Neural crest cell (in vitro differentiated cells): ENCODE measurements around the gene JUP. TPM values are rescaled to one million over a fixed set of nuclear protein-coding genes. Genes with fewer than 3 reads are reported as not detected.

Source experiments
- DNase-seq: peaks from one replicate; pipeline ENCODE4 v3.0.0; 2021; ENCODE audit warnings: low read depth, mixed read lengths, low spot score
- H3K27ac Mint-ChIP-seq: one replicate; pipeline ENCODE4 v1.8.0; 2021; ENCODE audit warnings: mild to moderate bottlenecking, mixed read lengths; ENCODE audit not compliant: unreplicated experiment
- H3K27me3 Mint-ChIP-seq: 2 replicates; pipeline ENCODE4 v1.8.0; 2021; ENCODE audit warnings: low read depth, mild to moderate bottlenecking, mixed read lengths
- H3K36me3 Mint-ChIP-seq: 2 replicates; pipeline ENCODE4 v1.8.0; 2021; ENCODE audit warnings: low read depth, mild to moderate bottlenecking, mixed read lengths
- H3K4me1 Mint-ChIP-seq: 2 replicates; pipeline ENCODE4 v1.8.0; 2021; ENCODE audit warnings: mixed read lengths
- H3K4me3 Mint-ChIP-seq: one replicate; pipeline ENCODE4 v1.8.0; 2021; ENCODE audit warnings: mild to moderate bottlenecking, mixed read lengths
- H3K9me3 Mint-ChIP-seq: 2 replicates; pipeline ENCODE4 v1.8.0; 2021; ENCODE audit warnings: mixed read lengths
- total RNA-seq: library from RNA; stranded (reverse); gene quantifications from 2 replicates; pipeline ENCODE4 v1.2.1, GENCODE V29; 2021
- TF ChIP-seq, protein P1 (sequence below): fragments of 200-600 bp; sonication (generic); conservative IDR thresholded peaks from 2 replicates; pipeline ENCODE4 v1.5.0; 2021; ENCODE audit warnings: antibody characterized with exemption, mild to moderate bottlenecking

The JUP gene
- total RNA-seq, 1 donor from 2014 or later: 23.5 TPM

DNA sequence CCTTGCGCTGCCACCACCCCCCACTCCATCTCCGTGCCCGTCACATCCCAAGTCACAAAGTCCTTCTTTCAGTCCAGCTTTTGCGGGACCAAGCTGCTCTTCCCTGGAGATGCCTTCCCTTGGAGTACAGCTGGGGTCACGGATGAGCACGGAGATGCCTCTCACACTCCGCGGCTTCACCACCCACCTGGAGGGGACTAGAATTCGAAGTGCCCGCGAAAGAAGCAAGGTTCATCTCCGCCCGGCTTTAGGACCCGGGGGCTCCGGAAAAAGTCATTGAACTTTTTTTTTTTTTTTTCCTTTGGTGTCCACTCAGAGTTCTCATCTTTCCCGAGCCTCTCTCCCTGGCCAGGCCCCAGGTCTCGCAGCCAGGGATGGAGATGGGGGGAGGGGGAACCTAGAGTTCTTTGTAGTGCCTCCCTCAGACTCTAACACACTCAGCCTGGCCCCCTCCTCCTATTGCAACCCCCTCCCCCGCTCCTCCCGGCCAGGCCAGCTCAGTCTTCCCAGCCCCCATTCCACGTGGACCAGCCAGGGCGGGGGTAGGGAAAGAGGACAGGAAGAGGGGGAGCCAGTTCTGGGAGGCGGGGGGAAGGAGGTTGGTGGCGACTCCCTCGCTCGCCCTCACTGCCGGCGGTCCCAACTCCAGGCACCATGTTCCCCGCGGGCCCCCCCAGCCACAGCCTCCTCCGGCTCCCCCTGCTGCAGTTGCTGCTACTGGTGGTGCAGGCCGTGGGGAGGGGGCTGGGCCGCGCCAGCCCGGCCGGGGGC, 26.1 kb upstream of the JUP start, which contains the start of gene FKBP10:
TSS of gene FKBP10 (plus strand) at position 624 of the 771 bp plus-strand sequence. CDS start at position 655, 31 bp downstream.
- peak; percentile 81 for DNase-seq
- Mint-ChIP-seq H3K9me3 (no peaks in the 10 kb centered on the region), H3K27ac (peak within 1 kb of the TSS; percentile 98), H3K36me3 (peaks cover 7% of the 10 kb centered on the region), H3K4me3 (peak within 1 kb of the TSS; percentile 100), H3K27me3 (no peaks in the 10 kb centered on the region), H3K4me1 (peaks cover 38% of the 10 kb centered on the region)
- TF ChIP-seq, protein P1, sequence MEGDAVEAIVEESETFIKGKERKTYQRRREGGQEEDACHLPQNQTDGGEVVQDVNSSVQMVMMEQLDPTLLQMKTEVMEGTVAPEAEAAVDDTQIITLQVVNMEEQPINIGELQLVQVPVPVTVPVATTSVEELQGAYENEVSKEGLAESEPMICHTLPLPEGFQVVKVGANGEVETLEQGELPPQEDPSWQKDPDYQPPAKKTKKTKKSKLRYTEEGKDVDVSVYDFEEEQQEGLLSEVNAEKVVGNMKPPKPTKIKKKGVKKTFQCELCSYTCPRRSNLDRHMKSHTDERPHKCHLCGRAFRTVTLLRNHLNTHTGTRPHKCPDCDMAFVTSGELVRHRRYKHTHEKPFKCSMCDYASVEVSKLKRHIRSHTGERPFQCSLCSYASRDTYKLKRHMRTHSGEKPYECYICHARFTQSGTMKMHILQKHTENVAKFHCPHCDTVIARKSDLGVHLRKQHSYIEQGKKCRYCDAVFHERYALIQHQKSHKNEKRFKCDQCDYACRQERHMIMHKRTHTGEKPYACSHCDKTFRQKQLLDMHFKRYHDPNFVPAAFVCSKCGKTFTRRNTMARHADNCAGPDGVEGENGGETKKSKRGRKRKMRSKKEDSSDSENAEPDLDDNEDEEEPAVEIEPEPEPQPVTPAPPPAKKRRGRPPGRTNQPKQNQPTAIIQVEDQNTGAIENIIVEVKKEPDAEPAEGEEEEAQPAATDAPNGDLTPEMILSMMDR: no peak

DNA sequence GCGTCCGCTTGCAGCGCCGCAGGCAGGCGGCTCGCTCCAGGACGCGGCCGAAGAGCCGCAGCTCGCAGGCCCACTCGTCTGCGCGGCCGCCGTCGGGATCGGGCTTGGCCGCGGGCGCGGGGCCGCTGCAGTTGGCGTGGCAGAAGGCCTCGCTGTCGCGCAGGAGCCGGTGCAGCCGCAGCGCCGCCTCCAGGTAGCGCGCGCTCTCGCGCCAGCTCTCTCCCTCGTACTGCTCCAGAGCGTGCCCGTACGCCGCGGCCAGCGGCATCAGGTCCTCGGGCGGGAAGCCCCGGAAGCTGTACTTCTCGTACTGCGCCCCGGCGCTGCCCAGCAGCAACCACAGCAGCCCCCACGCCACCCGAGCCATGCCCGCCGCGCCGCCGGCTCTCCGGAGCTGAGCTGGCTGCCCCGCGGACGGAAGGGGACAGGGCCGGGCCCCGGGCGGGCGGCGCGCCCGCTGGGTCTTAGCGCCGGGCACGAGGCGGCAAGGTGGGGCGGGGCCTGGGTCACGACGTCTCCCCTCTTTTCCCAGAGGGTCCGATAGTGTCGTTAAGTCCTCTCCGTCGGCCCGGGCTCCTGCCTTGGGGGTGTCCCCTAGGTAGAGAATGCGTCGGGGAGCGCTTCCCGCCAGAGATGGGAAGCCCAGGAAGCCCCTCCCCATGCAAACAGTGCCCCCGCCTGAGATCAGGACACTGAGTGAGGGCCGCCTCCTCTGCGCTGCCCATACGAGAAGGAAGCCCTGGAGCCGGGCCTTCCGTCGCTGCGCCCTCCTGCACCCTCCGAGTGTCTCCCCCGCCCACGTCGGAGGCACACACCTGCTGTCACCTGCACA, 25.3 kb upstream of the JUP start, which contains the start of gene P3H4:
TSS of gene P3H4 (minus strand) at position 401 of the 832 bp plus-strand sequence. CDS start at position 367, 34 bp downstream.
- H3K27me3 Mint-ChIP-seq: no peaks in the 10 kb centered on the region
- DNase-seq: peak; percentile 73
- TF ChIP-seq, protein P1: peak; percentile 73
- H3K4me1 Mint-ChIP-seq: peaks cover 38% of the 10 kb centered on the region
- H3K36me3 Mint-ChIP-seq: peaks cover 5% of the 10 kb centered on the region
- H3K27ac Mint-ChIP-seq: peak within 1 kb of the TSS; percentile 96
- no peaks in the 10 kb centered on the region for H3K9me3 Mint-ChIP-seq
- H3K4me3 Mint-ChIP-seq: peak within 1 kb of the TSS; percentile 100

- no peak overlapping the region for H3K27ac Mint-ChIP-seq
Observed at GRCh38 chr17:41810659-41811548, 24.4 kb upstream of the JUP start.

DNA sequence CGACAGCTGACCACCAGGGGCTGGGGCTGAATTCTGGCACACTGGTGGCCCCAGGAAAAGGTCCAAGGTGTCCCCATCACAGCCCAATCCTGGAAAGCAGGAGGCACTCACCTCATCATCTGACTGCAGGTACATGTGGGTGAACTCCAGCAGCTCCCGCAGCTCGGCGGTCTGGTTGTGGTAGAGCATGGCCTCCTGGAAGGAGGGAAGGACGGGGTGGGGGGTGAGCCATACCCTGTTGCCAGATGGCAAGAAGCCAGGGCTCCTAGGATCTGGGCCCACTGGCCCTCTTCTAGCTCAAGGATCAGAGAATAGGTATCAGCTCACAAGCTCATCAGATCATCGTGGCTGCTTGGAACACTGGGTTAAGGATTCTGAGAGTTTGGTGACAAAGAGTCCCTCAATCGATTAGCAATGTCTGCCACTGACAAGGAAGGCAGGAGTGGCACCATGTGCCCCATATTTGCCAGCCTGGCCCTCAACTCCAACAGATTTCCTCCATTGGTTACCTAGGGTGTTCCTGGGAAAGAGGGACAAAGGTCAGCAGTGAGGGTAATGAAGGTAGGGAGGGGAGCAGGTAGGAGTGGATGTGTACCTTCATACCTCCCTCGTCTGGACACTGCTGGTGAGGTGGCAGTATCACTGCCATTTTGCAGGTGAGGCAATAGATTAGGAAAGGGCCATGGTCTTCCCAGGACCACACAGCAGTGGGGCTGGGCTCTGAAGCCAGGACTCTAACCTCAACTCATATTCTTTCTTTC, 20.4 kb upstream of the JUP start:
- DNase-seq: no peak
- peaks cover 16% of the 10 kb centered on the region for H3K4me1 Mint-ChIP-seq
- no peak overlapping the region for H3K27ac Mint-ChIP-seq
- no peaks in the 10 kb centered on the region for H3K9me3 Mint-ChIP-seq
- H3K27me3 Mint-ChIP-seq: no peaks in the 10 kb centered on the region
- peak overlapping the region; percentile 38 for H3K4me3 Mint-ChIP-seq
- TF ChIP-seq, protein P1: no peak
- H3K36me3 Mint-ChIP-seq: peaks cover 2% of the 10 kb centered on the region

More at GRCh38 chr17:41810659-41811548, 24.4 kb upstream of the JUP start:
- Mint-ChIP-seq H3K9me3 (no peaks in the 10 kb centered on the region), H3K27me3 (no peaks in the 10 kb centered on the region), H3K4me1 (peaks cover 38% of the 10 kb centered on the region), H3K36me3 (peaks cover 5% of the 10 kb centered on the region), H3K4me3 (peak overlapping the region; percentile 82)
- DNase-seq: no peak
- TF ChIP-seq, protein P1: no peak
